HL-60/S4 (cell line): ENCODE measurements around the gene ACP2.

ENCODE experiments used
- in situ Hi-C: fragments of 300-500 bp; cut with MboI; formaldehyde crosslinking; loops from 2 replicates; pipeline ENCODE4 v1.14.3; 2022; ENCODE audit warnings: low sequenced_read_pairs

ACP2 gene

GRCh38 chr11:47244448-47245350 lies 3.9 kb downstream of the ACP2 start:
- in situ Hi-C loops, result no loop called here

DNA sequence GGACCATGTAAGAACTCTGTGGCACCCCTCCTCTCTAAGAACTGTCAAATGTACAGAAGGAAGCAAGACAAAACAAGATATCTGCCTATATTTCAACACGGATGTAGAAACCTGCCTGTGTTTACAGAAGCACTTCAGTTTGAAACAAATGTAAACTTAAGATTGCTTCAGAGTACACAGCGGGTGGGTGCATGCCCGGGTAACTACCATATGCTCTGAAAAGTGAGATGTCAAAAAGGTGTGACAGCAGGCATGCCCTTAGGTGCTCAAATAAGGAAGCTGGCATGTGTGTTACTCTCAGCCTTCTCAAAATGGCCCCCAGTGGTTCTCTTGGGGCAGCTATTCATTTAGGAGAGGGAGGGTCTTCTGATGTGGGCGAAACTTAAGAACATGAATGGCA lies 5.2 kb downstream of the ACP2 start:
- in situ Hi-C loops, result no loop called here

DNA sequence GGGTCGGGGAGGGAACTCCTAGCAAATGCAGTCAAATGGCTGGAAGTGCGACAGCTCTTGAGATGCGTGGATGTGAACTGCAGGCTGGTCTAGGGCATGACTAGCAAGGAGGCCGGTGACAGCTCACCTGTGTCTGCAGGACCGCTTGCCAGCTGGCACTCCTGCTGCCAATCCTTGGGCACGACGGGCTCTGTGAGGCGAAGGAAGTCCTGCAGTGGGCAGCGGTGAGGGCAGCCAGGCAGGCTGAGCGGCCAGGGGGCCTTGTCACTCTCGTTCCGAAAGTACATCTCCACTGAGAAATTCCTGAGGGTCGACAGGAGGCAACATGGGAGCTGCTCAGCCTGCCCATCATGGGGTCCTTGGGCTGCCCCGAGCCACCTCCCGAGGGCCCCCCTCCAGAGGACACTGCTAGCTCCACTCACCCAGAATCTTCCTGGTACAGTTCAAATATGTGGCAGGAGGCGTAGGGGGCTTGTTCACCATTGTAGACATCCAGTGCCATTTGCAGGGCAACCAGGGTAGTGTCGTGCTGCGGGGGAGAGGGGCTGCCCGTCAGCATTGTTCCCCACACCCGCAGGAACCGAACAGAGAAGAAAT lies 5.9 kb downstream of the ACP2 start:
- in situ Hi-C loops, result no loop called here

DNA sequence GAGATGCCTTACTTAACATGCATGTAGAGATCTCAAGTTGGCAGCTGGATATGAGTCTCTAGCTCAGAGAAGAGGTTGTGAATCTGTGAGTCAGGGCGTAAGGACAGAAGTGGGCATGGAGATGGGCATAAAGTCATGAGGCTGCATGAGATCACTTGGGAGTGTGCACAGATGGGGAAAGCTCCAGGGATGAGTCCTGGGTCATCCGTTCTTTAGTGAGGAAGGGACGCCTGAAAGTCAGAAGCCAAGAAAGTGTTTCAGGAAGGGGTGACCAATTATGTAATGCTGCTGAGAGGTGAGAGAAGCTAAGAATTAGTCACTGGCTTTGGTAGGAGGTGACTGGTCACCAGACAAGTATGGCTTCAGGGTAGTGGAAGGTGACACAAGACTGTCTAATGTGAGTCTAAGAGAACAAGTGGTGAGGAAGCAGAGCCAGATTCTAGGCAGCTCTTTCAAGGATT lies 6.7 kb downstream of the ACP2 start:
- in situ Hi-C loops, result no loop called here

GRCh38 chr11:47239852-47240251 lies 8.8 kb downstream of the ACP2 start:
- in situ Hi-C loops, result no loop called here

DNA sequence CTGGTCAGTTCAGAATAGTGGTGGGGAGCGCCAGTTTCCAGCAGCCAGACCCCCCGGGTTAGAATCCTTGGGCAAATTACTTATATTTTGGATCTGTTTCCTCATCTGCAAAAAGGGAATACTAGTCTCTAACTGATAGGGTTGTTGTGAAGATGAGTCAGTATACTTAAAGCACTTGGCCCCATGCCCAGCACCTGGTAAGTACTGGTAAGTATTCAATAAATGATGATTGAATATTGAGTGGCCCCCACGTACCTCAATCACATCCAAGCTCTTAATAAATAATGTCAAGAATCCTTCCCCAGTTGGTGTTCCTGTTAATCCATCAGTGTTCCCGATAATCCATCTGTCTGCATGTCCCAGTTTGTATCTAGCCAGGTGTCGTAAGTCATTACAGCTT lies 12.1 kb downstream of the ACP2 start:
- in situ Hi-C loops, result no loop called here

GRCh38 chr11:47235163-47235562 lies 13.5 kb downstream of the ACP2 start:
- in situ Hi-C loops, result no loop called here

DNA sequence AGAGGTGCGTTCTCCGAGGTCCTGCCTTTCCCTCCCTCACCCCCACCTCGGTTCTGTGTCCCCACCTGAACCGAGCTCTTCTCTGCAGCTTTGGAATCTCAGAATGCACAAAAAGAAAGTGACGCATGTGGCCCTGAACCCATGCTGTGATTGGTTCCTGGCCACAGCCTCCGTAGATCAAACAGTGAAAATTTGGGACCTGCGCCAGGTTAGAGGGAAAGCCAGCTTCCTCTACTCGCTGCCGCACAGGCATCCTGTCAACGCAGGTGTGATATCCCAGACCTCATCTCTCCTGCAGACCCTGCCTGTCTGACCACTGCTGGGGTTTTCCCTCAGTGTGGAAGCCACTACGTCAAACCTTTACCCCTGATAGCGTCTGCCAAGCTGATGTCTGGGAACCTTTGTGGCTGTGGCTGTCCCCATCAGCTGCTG lies 13.9 kb downstream of the ACP2 start:
- in situ Hi-C loops, result no loop called here

DNA sequence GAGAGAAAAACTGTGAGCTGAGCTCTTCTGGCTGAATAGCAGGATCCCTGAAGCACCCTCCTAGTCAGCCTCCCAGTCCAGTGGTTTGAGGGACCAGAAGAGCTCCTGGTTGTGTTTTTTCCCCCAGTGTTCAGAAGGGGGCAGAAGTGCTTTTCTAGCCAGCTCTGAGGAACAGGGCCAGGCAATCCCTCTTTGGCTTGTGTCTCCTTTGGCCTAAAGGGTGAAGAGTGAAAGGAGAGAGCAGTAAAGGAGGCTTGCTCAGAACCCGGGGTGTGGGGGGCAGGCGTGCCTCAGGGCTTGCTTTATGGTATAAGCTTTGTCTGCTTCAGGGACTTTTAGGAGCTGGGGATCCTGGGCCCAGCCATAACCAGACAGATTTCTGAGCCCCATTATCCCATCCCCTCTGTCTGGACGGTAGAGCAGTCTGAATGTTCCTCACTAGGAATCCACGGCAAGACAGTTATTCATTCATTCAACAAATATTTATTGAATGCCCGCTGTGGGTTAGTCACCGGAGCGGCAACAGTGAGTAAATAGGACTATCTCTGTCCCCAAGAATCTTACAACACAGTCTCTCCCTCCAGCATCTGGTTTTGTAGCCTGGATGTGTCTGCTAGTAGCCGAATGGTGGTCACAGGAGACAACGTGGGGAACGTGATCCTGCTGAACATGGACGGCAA lies 14.5 kb downstream of the ACP2 start:
- in situ Hi-C loops, result no loop called here

GRCh38 chr11:47233051-47233450 lies 15.6 kb downstream of the ACP2 start:
- in situ Hi-C loops, result no loop called here

- in situ Hi-C loops, result no loop called here
Observed at GRCh38 chr11:47229161-47229560, 19.5 kb downstream of the ACP2 start.

GRCh38 chr11:47225552-47226400 lies 22.8 kb downstream of the ACP2 start:
- in situ Hi-C loops, result no loop called here

DNA sequence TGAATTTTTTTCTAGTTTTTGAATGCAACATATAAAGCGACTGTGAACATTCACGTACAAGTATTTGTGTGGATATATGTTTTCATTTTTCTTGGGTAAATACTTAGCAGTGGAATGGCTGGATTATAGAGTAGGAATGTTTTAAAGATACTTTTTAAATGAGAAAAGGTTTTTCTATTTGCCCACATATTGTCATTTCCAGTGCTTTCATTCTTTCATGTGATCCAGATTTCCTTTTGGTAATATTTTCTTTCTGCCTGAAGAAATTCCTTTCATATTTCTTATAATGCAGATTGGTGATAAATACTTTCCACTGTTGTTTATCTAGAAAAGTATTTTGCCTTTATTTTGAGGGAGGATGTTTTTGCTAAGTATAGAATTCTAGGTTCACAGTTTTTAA lies 25.9 kb downstream of the ACP2 start:
- in situ Hi-C loops, result no loop called here

GRCh38 chr11:47220401-47220821 lies 28.2 kb downstream of the ACP2 start:
- in situ Hi-C loops, result no loop called here

DNA sequence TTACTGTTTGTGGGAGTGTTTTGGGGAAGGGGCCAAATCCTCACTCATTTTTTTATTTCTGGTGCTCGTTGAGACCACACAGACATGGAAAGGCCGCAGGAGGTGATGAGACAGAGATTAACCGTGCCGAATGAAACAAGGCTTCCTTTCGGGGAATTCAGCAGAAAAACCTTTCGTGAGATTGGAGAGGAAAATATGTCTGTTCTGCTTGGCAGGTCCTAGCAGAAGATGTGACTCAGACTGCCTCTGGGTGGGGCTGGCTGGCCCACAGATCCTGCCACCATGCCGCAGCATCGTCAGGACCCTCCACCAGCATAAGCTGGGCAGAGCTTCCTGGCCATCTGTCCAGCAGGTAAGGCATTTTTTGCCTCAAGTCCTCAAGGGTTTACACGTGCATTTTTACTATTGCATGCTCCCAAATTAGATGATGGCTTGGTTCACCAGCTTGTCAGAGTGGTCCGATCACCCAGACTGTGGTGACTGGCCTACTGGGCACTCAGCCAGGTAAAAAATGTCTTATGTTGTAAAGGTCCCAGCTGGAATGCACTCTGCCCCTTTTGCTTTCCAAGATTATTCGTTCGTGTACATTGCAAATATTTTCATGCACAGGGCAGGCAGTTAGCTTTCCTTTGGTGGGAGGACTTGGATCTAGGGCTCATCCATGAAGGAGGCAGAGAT lies 32.4 kb downstream of the ACP2 start:
- in situ Hi-C loops, result no loop called here

DNA sequence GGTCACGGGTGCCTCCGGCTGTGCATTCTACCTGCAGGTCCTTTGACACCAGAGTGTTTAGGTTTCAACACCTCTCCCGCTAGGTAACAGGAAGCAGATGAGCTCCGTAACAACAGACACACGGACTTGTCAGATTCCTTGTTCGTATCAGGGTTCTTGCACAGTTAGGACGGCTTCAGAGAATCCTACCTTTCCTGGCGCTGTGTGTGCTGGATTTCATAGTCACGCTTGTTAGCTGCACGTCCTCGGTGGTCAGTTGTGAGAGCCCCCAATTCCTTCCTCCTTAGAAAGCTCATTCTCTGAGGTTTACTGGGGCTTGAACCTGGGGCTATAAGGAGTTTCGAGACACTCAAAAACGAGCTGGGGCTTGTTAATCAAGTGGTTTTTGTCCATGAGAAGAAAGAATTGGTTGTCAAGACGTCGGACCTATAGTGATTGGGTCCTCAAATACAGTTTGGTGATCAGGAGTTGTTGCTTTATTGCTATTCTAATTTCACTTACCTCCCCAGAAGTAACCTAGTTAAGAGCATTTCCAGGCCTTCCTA lies 33.2 kb downstream of the ACP2 start:
- in situ Hi-C loops, result no loop called here

DNA sequence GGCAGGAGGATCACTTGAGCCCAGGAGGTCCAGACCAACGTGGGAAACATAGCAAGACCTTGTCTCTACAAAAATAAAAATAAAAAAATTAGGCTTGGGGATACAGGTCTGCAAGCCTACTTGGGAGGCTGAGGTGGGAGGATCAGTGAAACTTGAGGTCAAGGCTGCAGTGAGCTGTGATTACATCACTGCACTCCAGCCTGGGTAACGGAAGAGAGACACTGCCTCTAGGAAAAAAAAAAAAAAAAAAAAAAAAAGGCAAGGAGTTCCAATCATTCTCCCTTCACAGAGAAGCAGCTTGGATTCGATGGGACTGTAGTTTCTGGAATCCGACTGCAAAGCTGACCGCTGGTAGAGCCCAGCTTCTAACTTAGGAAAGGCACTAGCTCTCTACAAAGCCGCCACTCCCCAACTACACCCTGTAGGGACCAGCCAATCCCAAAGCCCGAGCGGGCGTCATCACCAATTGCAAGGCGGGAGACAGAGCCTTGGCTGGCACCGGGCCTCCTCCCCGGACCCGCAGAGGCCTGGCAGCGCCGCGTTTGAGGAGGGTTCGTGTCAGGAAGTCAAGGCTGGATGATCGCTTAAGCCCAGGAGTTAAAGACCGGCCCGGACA lies 34.6 kb downstream of the ACP2 start:
- in situ Hi-C loops, result no loop called here

GRCh38 chr11:47212938-47213337 lies 35.7 kb downstream of the ACP2 start:
- in situ Hi-C loops, result no loop called here

GRCh38 chr11:47208628-47209027 lies 40.0 kb downstream of the ACP2 start:
- in situ Hi-C loops, result no loop called here
